Activated B cell treated with CpG ODN at 0.5 μM for 24 hours (primary cell): Measurements from ENCODE around the gene DLG2. TPM values are rescaled to one million over a fixed set of nuclear protein-coding genes. Genes with fewer than 3 reads are reported as not detected.

Source experiments
- ATAC-seq: fragments of 200-7000 bp; cut with Tn5 transposase; one replicate; pipeline ENCODE4 v1.10.0; 2021; ENCODE audit warnings: low read depth, mild to moderate bottlenecking, moderate library complexity
- CTCF ChIA-PET: fragments of 350-600 bp; sonication (Branson Sonifier 250); formaldehyde crosslinking; loops from one replicate; lab custom pipeline; 2021; ENCODE audit warnings: antibody characterized with exemption; lab: Charles Lee
- POLR2A ChIA-PET: fragments of 350-600 bp; sonication (Branson Sonifier 250); formaldehyde crosslinking; loops from one replicate; lab custom pipeline; 2021; ENCODE audit warnings: antibody characterized with exemption; lab: Charles Lee
- DNase-seq: peaks from one replicate; pipeline ENCODE4 v3.0.0; 2022
- H3K27ac Mint-ChIP-seq: one replicate; pipeline ENCODE4 v1.8.0; 2020; ENCODE audit warnings: mixed read lengths
- H3K27me3 Mint-ChIP-seq: one replicate; pipeline ENCODE4 v1.8.0; 2021; ENCODE audit warnings: mixed read lengths
- H3K36me3 Mint-ChIP-seq: one replicate; pipeline ENCODE4 v1.8.0; 2021; ENCODE audit warnings: low read depth, mixed read lengths
- H3K4me1 Mint-ChIP-seq: one replicate; pipeline ENCODE4 v1.8.0; 2021; ENCODE audit warnings: mixed read lengths
- H3K4me3 Mint-ChIP-seq: one replicate; pipeline ENCODE4 v1.8.0; 2020; ENCODE audit warnings: mild to moderate bottlenecking, mixed read lengths
- H3K9me3 Mint-ChIP-seq: one replicate; pipeline ENCODE4 v1.8.0; 2020; ENCODE audit warnings: mixed read lengths
- intact Hi-C: fragments of 100-400 bp; cut with micrococcal nuclease; formaldehyde crosslinking; loops from one replicate; pipeline ENCODE4 v1.15.1; 2024
- total RNA-seq: library from RNA; stranded (reverse); gene quantifications from 2 replicates; pipeline ENCODE4 v1.2.3, GENCODE V29; 2022
- TF ChIP-seq, protein P1 (sequence below): fragments of 200-600 bp; IDR thresholded peaks from one replicate; pipeline ENCODE4 v1.8.0; 2022; ENCODE audit warnings: antibody characterized with exemption, mild to moderate bottlenecking

Gene DLG2
- total RNA-seq, 1 donor from 2014 or later: 2.7 TPM

DNA sequence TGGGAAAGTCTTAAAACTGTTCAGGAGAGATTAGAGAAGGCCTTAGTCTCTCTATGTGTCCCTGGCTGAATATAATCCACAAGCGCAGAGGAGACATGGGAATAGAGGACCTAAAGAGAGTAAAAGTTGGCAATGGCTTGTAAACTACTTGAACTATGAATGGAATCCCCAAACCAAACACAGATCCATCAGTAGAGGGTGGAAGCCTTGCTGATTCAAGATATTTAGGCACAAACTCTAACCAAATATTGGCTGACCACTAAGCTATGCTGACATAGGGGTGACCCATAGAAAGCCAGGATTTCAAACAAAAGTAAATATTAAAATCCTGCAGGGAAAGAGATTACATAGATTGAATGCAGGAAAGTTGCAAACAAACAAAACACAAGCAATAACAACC, 439.2 kb downstream of the DLG2 start:
- Mint-ChIP-seq H3K4me1 (no peaks in the 10 kb centered on the region), H3K27ac (no peak overlapping the region), H3K9me3 (peaks cover 11% of the 10 kb centered on the region), H3K36me3 (no peaks in the 10 kb centered on the region), H3K27me3 (no peaks in the 10 kb centered on the region), H3K4me3 (no peak overlapping the region)
- intact Hi-C loops: no loop called here
- TF ChIP-seq, protein P1, sequence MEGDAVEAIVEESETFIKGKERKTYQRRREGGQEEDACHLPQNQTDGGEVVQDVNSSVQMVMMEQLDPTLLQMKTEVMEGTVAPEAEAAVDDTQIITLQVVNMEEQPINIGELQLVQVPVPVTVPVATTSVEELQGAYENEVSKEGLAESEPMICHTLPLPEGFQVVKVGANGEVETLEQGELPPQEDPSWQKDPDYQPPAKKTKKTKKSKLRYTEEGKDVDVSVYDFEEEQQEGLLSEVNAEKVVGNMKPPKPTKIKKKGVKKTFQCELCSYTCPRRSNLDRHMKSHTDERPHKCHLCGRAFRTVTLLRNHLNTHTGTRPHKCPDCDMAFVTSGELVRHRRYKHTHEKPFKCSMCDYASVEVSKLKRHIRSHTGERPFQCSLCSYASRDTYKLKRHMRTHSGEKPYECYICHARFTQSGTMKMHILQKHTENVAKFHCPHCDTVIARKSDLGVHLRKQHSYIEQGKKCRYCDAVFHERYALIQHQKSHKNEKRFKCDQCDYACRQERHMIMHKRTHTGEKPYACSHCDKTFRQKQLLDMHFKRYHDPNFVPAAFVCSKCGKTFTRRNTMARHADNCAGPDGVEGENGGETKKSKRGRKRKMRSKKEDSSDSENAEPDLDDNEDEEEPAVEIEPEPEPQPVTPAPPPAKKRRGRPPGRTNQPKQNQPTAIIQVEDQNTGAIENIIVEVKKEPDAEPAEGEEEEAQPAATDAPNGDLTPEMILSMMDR: no peak
- no peak for DNase-seq
- ChIA-PET CTCF (no interaction called here), POLR2A (no interaction called here)
- no peak for ATAC-seq

DNA sequence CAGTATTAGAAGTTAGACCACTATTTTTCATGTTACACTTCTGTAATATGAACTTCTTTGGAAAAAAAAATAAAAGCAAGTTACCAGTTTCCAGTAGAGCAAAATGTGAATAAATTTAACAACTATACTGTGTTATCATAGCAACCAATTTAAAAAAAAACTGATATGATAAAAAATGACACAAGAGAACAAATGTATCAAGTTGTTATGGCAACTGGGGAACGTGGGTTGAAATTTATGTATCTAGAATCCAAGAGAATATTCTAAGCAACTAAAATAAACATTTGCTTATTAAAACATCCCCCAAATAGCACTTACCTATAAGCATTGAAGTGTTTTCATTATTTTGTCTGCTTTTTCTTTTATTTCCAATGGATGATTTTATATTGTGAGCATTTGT, 442.4 kb downstream of the DLG2 start:
- ChIA-PET POLR2A (no interaction called here), CTCF (no interaction called here)
- H3K4me1 Mint-ChIP-seq: peaks cover 18% of the 10 kb centered on the region
- no peak overlapping the region for H3K4me3 Mint-ChIP-seq
- H3K36me3 Mint-ChIP-seq: no peaks in the 10 kb centered on the region
- ATAC-seq (no peak), DNase-seq (no peak)
- H3K27ac Mint-ChIP-seq: no peak overlapping the region
- TF ChIP-seq, protein P1: no peak
- no peaks in the 10 kb centered on the region for H3K27me3 Mint-ChIP-seq
- intact Hi-C loops: no loop called here
- H3K9me3 Mint-ChIP-seq: peaks cover 11% of the 10 kb centered on the region

DNA sequence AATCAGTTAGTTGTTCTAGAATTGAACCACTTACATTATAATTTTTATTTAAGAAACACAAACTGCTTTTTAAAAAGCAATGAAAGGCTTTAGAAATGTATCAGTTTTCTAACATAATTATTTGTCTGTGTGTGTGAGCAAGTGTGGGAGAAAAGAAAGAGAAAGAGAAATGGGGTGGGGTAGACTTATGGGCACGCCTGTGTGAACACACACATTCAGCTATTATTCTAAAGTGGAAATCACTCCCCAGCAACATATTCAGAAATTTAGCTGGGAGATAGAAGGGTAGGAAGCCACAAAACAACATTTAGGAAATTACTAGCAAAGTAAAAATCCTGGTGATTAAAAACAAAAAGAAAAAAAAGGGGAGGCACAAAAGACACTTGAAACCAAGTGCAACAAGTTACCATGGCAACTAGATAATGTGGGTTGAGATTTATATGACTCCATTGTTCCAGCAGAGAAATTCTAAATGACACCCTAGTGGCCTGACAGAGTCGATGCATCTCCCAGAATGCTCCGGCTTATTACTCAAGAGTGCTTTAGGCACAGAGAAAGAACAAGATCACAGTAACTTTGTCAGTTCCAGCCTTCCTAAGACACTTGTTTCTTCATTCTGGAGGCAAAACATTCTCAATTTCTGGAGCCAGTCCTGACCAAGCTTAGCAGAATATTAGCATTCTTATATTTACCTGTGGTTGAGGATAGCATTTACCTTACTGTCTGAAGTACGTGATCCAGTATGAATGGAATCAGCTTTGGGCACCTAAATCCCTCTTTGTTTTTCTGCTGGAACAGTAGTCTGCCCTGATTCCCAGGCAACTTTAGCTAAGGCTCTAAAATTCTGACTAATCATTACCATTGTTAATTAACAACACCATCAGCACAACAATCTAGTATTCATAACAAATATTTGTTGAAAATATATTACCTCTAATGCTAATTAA, 444.4 kb downstream of the DLG2 start:
- intact Hi-C loops: no loop called here
- peak; percentile 66 for ATAC-seq
- Mint-ChIP-seq H3K27ac (no peak overlapping the region), H3K4me3 (no peak overlapping the region), H3K4me1 (peaks cover 18% of the 10 kb centered on the region), H3K27me3 (no peaks in the 10 kb centered on the region), H3K36me3 (no peaks in the 10 kb centered on the region), H3K9me3 (peaks cover 2% of the 10 kb centered on the region)
- no peak for DNase-seq
- TF ChIP-seq, protein P1: no peak
- ChIA-PET CTCF (interaction anchor here (0.6 kb wide), 1 partner anchor 313 kb away, joined by 3 read pairs; no protein-coding TSS in a partner anchor), POLR2A (no interaction called here)

DNA sequence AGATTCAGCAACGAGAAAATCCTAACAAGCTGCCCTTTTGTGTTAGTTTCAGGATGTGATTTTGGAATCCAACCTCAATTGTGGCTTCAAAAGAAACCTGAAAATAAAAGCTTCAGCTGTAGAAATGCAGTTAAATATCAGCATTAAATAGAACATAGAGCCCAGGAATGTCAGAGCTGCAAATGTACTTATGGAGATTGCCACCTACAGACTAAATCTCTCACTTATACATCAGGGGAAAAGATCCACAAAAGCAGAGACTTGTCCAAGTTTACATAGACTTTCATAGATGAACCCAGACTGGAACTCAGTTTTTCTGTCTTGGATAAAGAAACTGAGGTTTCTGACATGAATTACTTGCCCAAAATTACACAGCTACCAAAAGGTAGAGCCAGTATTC, 446.6 kb downstream of the DLG2 start:
- CTCF ChIA-PET: interaction anchor here (1.0 kb wide), 1 partner anchor 623 kb away, joined by 3 read pairs; no protein-coding TSS in a partner anchor

More for the DNA sequence above, 446.6 kb downstream of the DLG2 start:
- Mint-ChIP-seq H3K4me1 (peaks cover 18% of the 10 kb centered on the region), H3K27me3 (no peaks in the 10 kb centered on the region), H3K36me3 (no peaks in the 10 kb centered on the region), H3K9me3 (peaks cover 11% of the 10 kb centered on the region), H3K4me3 (no peak overlapping the region), H3K27ac (no peak overlapping the region)
- DNase-seq (no peak), ATAC-seq (no peak)
- POLR2A ChIA-PET: no interaction called here
- TF ChIP-seq, protein P1: no peak
- intact Hi-C loops: loop anchor here (1.0 kb wide), 1 partner anchor 400 kb away; no protein-coding TSS in a partner anchor
